SK-N-SH treated with all-trans-retinoic acid at 6 μM for 48 hours (cell line): ENCODE measurements around the gene CHML.
A peak's percentile ranks its signal among the peaks of the same experiment; 100 is the strongest.

Experiments
- ATAC-seq: fragments of 200-7000 bp; cut with Tn5 transposase; 3 replicates; pipeline ENCODE4 v1.9.1; 2020; ENCODE audit warnings: mild to moderate bottlenecking, moderate library complexity
- CREB5 ChIP-seq: fragments of 250-450 bp; sonication (Bioruptor Pico); IDR thresholded peaks from 2 replicates; pipeline ENCODE4 v1.5.1; 2020; ENCODE audit warnings: low read depth, mild to moderate bottlenecking, moderate library complexity
- CSDC2 ChIP-seq: fragments of 250-450 bp; sonication (Bioruptor Pico); IDR thresholded peaks from 2 replicates; pipeline ENCODE4 v1.5.0; 2020; ENCODE audit warnings: mild to moderate bottlenecking, moderate library complexity
- CSRNP3 ChIP-seq: fragments of 250-450 bp; sonication (Bioruptor Pico); IDR thresholded peaks from 2 replicates; pipeline ENCODE4 v1.5.1; 2021; ENCODE audit warnings: mild to moderate bottlenecking, moderate library complexity
- GLIS3 ChIP-seq: fragments of 250-450 bp; sonication (Bioruptor Pico); IDR thresholded peaks from 2 replicates; pipeline ENCODE4 v1.5.0; 2020; ENCODE audit warnings: mild to moderate bottlenecking, moderate library complexity
- ISL1 ChIP-seq: fragments of 250-450 bp; sonication (Bioruptor Pico); IDR thresholded peaks from 2 replicates; pipeline ENCODE4 v2.1.2; 2022; ENCODE audit warnings: mild to moderate bottlenecking, moderate library complexity
- OSR1 ChIP-seq: fragments of 250-450 bp; sonication (Bioruptor Pico); IDR thresholded peaks from 2 replicates; pipeline ENCODE4 v1.8.0; 2022; ENCODE audit warnings: moderate library complexity, mild to moderate bottlenecking, inconsistent platforms
- PATZ1 ChIP-seq: fragments of 250-450 bp; sonication (Bioruptor Pico); IDR thresholded peaks from 2 replicates; pipeline ENCODE4 v1.8.0; 2020; ENCODE audit warnings: mild to moderate bottlenecking, moderate library complexity, borderline replicate concordance
- RARB ChIP-seq: fragments of 250-450 bp; sonication (Bioruptor Pico); IDR thresholded peaks from 2 replicates; pipeline ENCODE4 v1.8.0; 2021; ENCODE audit warnings: mild to moderate bottlenecking, moderate library complexity
- SNAI2 ChIP-seq: fragments of 250-450 bp; sonication (Bioruptor Pico); IDR thresholded peaks from 2 replicates; pipeline ENCODE4 v1.5.0; 2020; ENCODE audit warnings: mild to moderate bottlenecking, moderate library complexity
- TCF4 ChIP-seq: fragments of 250-450 bp; sonication (Bioruptor Pico); IDR thresholded peaks from 2 replicates; pipeline ENCODE4 v1.8.0; 2021; ENCODE audit warnings: mild to moderate bottlenecking, moderate library complexity, borderline replicate concordance
- TOX ChIP-seq: fragments of 250-450 bp; sonication (Bioruptor Pico); IDR thresholded peaks from 2 replicates; pipeline ENCODE4 v1.8.0; 2021; ENCODE audit warnings: mild to moderate bottlenecking, moderate library complexity, borderline replicate concordance
- ZC3H10 ChIP-seq: fragments of 250-450 bp; sonication (Bioruptor Pico); IDR thresholded peaks from 2 replicates; pipeline ENCODE4 v1.5.1; 2021; ENCODE audit warnings: mild to moderate bottlenecking, moderate library complexity
- ZFP3 ChIP-seq: fragments of 250-450 bp; sonication (Bioruptor Pico); IDR thresholded peaks from 2 replicates; pipeline ENCODE4 v1.5.0; 2020; ENCODE audit warnings: mild to moderate bottlenecking, moderate library complexity
- ZFP30 ChIP-seq: fragments of 450-650 bp; formaldehyde crosslinking; IDR thresholded peaks from 2 replicates; pipeline ENCODE4 v1.5.0; 2022; ENCODE audit warnings: mild to moderate bottlenecking, moderate library complexity
- ZNF565 ChIP-seq: fragments of 450-650 bp; formaldehyde crosslinking; conservative IDR thresholded peaks from 2 replicates; pipeline ENCODE4 v1.5.0; 2020; ENCODE audit warnings: low read depth, mild to moderate bottlenecking, moderate library complexity
- ZNF8 ChIP-seq: fragments of 450-650 bp; formaldehyde crosslinking; IDR thresholded peaks from 2 replicates; pipeline ENCODE4 v1.5.0; 2020; ENCODE audit warnings: mild to moderate bottlenecking, moderate library complexity
- TF ChIP-seq, protein P1 (sequence below): fragments of 250-450 bp; sonication (Bioruptor Pico); IDR thresholded peaks from 2 replicates; pipeline ENCODE4 v1.5.0; 2020; ENCODE audit warnings: mild to moderate bottlenecking, moderate library complexity
- TF ChIP-seq, protein P2 (sequence below): fragments of 250-450 bp; sonication (Bioruptor Pico); IDR thresholded peaks from 2 replicates; pipeline ENCODE4 v1.8.0; 2021; ENCODE audit warnings: low read depth, mild to moderate bottlenecking, moderate library complexity, borderline replicate concordance

Gene CHML

GRCh38 chr1:241603731-241604245 lies 36.4 kb downstream of the CHML start:
- peak; percentile 29; the same call in 1 of the 3 replicates for ATAC-seq

DNA sequence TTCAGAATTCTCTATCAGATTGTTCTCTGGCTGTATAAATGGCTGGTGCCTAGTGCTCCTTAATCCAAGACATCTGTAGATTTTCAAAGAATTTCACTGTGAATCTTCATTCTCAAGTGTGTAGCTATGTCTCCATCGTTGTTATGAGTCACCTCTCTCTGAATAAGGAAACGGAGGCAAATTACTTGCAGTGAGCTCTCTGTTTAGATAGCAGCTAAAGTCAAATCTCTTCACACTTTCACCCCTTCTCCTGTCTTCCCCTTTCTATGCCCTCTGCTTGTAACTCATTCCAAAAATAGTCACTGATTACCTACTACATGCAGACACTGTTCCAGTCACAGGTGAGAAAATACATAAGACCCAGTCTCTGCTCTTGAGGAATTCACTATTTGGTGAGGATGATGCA lies 39.7 kb downstream of the CHML start:
- TF ChIP-seq GLIS3 (CRISPR knock-in tag) (no peak), TCF4 (CRISPR knock-in tag) (no peak), CSRNP3 (CRISPR knock-in tag) (no peak)
- TF ChIP-seq, protein P1, sequence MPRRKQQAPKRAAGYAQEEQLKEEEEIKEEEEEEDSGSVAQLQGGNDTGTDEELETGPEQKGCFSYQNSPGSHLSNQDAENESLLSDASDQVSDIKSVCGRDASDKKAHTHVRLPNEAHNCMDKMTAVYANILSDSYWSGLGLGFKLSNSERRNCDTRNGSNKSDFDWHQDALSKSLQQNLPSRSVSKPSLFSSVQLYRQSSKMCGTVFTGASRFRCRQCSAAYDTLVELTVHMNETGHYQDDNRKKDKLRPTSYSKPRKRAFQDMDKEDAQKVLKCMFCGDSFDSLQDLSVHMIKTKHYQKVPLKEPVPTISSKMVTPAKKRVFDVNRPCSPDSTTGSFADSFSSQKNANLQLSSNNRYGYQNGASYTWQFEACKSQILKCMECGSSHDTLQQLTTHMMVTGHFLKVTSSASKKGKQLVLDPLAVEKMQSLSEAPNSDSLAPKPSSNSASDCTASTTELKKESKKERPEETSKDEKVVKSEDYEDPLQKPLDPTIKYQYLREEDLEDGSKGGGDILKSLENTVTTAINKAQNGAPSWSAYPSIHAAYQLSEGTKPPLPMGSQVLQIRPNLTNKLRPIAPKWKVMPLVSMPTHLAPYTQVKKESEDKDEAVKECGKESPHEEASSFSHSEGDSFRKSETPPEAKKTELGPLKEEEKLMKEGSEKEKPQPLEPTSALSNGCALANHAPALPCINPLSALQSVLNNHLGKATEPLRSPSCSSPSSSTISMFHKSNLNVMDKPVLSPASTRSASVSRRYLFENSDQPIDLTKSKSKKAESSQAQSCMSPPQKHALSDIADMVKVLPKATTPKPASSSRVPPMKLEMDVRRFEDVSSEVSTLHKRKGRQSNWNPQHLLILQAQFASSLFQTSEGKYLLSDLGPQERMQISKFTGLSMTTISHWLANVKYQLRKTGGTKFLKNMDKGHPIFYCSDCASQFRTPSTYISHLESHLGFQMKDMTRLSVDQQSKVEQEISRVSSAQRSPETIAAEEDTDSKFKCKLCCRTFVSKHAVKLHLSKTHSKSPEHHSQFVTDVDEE (CRISPR knock-in tag) = no peak
- TF ChIP-seq, protein P2, sequence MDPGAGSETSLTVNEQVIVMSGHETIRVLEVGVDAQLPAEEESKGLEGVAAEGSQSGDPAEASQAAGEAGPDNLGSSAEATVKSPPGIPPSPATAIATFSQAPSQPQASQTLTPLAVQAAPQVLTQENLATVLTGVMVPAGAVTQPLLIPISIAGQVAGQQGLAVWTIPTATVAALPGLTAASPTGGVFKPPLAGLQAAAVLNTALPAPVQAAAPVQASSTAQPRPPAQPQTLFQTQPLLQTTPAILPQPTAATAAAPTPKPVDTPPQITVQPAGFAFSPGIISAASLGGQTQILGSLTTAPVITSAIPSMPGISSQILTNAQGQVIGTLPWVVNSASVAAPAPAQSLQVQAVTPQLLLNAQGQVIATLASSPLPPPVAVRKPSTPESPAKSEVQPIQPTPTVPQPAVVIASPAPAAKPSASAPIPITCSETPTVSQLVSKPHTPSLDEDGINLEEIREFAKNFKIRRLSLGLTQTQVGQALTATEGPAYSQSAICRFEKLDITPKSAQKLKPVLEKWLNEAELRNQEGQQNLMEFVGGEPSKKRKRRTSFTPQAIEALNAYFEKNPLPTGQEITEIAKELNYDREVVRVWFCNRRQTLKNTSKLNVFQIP = no peak
- ATAC-seq = peak; percentile 91

More at GRCh38 chr1:241603731-241604245, 36.4 kb downstream of the CHML start:
- TF ChIP-seq, protein P1 (CRISPR knock-in tag) = no peak
- TF ChIP-seq OSR1 (CRISPR knock-in tag) = no peak
- TF ChIP-seq SNAI2 (CRISPR knock-in tag) = no peak
- no peak for TF ChIP-seq GLIS3 (CRISPR knock-in tag)
- TF ChIP-seq ZFP30 (CRISPR knock-in tag) = no peak
- TF ChIP-seq ISL1 = no peak
- no peak for TF ChIP-seq TCF4 (CRISPR knock-in tag)
- TF ChIP-seq ZC3H10 (CRISPR knock-in tag) = no peak
- no peak for TF ChIP-seq ZFP3
- no peak for TF ChIP-seq TOX (CRISPR knock-in tag)
- TF ChIP-seq CREB5 (CRISPR knock-in tag) = no peak
- TF ChIP-seq, all 23 proteins: peak for 0

DNA sequence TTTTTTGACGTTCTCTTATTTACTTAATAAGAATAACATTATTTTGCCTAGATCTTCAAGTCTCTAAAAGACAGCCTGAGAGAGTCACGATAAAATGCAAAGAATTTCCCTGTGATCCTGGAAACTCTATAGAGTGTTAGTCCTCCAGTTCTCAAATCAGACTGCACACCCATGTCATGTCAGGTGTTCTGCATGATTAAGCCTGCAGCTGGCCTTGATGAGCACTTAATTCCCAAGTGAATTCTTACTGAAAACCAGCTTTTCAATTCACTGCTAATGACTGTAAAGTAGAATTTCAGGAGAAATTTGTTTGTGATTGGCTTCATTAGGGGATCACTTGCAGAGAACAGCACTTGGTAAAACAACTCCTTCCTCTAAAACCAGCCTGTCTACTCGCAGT lies 41.9 kb downstream of the CHML start:
- ATAC-seq = no peak
- TF ChIP-seq TCF4 (CRISPR knock-in tag) (no peak), CSRNP3 (CRISPR knock-in tag) (no peak), CSDC2 (CRISPR knock-in tag) (no peak), ZNF8 (CRISPR knock-in tag) (no peak), CREB5 (CRISPR knock-in tag) (no peak), ZFP30 (CRISPR knock-in tag) (no peak), RARB (CRISPR knock-in tag) (no peak), OSR1 (CRISPR knock-in tag) (no peak), PATZ1 (CRISPR knock-in tag) (no peak), SNAI2 (CRISPR knock-in tag) (no peak), ZNF565 (CRISPR knock-in tag) (no peak), GLIS3 (CRISPR knock-in tag) (no peak), ZC3H10 (CRISPR knock-in tag) (no peak)
- TF ChIP-seq, protein P2 = no peak
